NOMO-1 (cell line): ENCODE results near the gene ZNF44.
A peak's percentile ranks its signal among the peaks of the same experiment; 100 is the strongest.
"Not testable (repeated sequence)": the region's sequence is repeated elsewhere in the genome, so short reads cannot be mapped to it uniquely, and the experiment has no call there.

Source experiments
- DNase-seq, 2 experiments: peaks; one replicate each; lab custom pipeline; 2025; ENCODE audit not compliant: unreplicated experiment in 2 of 2; lab: John Stamatoyannopoulos, UW

ZNF44 gene

DNA sequence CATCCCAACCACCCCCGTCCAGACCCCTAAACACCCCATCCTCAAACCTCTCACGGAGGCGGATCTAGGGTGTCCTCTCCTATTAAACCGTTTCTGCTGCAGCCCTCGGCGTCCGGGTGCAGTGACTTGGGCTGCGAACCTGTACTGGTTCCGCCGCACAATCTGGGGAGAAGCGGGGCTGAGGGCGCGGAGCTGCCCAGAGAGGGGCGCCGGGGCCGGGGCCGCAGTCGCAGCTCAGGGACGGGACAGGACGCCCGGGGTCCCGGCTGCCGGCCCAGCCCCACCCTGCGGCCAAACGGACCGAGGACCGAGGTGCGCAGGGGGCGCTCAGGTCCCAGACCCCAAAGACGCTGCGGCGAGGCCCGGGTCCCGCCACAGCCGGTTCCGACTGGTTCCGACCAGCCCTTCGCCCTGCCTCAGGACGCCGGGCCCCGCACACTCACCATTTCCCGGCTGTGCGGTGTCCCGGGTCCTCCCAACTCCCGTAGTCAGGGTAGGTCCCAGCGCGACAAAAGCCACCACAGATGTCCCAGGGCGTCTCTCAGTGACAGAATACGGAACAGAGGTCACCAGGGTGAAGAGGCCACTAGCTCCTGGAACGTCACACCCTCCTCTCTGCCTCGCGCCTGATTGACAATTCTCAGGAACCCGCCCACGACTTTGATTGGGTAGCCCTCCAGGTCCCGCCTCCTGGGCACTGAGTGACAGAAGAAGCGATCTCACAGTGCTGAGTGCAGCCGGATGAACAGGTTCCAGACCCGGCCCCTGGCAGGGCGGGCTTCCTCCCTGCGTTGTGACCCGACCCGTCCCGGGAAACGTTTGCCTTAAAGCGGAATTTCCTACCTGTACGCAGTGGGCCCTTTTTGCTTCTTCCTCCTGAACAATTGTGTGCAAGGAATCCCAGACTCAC lies at the start of gene ZNF44:
TSS of gene ZNF44 (minus strand) at position 635 of the 910 bp plus-strand sequence. CDS start at position 446, 189 bp downstream.
- DNase-seq: peak; percentile 88 to 89

- no peak for DNase-seq
Observed at GRCh38 chr19:12333162-12334159, 38.8 kb upstream of the ZNF44 start, which contains the start of gene ZNF563. Gene ZNF563, minus strand, starts transcription at chr19:12333633. Its CDS starts 151 bp downstream, at chr19:12333482.

GRCh38 chr19:12331211-12331941 lies 36.7 kb upstream of the ZNF44 start:
- DNase-seq: no peak

DNA sequence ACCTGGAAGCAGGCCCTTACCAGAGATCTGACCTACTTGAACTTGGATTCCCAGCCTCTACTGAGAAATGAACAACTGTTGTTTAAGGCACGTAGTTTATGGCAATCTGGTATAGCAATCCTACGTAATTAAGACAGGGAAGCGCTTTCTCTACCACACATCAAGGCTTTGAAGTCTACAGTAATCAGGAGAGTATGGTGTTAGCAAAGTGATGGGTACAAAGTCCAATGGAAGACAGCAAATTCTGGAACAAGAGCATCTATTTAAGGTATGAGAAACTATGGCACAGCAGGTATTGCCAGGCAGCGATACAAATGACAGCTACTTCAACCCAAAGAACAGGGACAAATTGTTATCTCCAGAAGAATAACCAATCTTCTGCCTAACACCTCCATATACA lies 35.7 kb upstream of the ZNF44 start:
- no peak for DNase-seq

GRCh38 chr19:12325690-12326089 lies 31.0 kb upstream of the ZNF44 start:
- DNase-seq: no peak

- no peak for DNase-seq
Observed at GRCh38 chr19:12318782-12319413, 24.2 kb upstream of the ZNF44 start.

- DNase-seq: no peak
Observed at GRCh38 chr19:12314553-12314952, 19.9 kb upstream of the ZNF44 start.

DNA sequence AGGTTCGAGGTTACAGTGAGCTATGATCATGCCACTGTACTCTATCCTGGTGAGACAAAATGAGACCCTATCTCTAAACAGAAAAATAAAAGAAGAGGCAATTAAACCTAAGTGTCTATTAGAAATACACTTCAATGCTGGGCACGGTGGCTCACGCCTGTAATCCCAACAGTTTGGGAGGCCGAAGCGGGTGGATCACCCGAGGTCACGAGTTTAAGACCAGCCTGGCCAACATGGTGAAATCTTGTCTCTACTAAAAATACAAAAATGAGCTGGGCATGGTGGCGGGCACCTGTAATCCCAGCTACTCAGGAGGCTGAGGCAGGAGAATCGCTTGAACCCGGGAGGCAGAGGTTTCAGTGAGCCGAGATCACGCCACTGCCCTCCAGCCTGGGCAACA lies 14.2 kb upstream of the ZNF44 start:
- DNase-seq: not testable (repeated sequence)

GRCh38 chr19:12295191-12295590 lies 508 bp upstream of the ZNF44 start:
- DNase-seq: no peak

DNA sequence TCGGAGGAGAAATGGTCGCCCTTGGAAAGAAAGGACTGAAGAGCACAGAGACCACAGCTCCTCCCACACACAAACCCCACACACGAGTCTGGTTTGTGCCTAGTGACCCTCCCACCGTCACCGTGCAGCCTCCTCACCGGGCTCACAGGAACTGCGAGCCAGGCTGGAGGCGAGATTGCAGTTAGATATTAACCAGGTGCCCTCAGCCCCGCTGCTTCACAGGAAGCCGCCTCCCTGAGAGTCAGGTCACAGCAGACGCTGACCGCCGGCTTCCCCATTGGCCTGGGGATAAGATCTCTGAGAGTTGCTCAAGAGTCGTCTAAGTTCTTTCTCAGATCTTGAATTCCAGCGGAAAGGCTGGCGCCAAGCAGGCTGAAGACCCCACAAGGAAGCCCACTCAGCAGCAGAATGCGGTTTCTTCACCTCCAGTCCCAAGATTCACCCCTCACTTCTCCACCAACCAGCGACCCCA lies 870 bp downstream of the ZNF44 start:
- peak; percentile 3 to 41 for DNase-seq

DNA sequence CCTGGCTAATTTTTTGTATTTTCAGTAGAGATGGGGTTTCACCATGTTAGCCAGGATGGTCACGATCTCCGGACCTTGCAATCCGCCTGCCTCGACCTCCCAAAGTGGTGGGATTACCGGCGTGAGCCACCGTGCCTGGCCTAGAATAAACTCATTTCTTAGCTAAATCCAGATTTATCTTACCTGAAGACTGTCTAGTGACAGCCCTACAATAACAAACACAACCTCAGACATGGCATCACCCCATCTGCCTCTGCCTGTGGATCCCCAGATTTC lies 5.0 kb downstream of the ZNF44 start:
- no peak for DNase-seq

DNA sequence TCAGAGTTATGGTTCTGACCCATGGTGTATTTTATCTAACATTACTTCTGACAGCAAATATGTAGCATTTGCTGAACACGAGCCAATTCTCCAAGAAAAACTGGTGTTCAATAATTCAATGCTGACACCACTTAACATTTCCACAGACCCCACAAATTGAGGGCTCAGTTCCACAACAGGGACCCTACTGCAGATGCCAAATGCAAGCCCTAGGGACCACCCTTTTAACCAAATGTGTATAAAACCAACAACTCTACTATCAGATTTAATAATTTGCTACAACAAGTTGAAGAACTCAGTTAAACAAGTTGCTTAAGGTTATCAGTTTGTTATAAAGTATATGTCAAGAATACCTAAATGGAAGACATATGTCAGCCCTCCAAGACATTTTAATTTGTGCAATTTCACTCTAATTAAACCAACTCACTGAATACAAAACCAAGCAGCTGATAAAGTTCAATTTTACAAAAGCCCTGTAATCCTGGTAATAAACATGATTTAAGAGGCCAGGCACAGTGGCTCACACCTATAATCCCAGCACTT lies 6.7 kb downstream of the ZNF44 start:
- DNase-seq: no peak

DNA sequence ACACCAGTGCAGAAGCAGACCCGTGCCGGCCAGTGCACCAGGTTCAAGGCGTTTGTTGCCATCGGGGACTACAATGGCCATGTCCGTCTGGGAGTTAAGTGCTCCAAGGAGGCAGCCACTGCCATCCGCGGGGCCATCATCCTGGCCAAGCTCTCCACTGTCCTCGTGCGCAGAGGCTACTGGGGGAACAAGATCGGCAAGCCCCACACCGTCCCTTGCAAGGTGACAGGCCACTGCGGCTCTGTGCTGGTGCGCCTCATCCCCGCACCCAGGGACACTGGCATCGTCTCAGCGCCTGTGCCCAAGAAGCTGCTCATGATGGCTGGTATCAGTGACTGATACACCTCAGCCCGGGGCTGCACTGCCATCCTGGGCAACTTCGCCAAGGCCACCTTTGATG lies 10.1 kb downstream of the ZNF44 start:
- no peak for DNase-seq

- no peak for DNase-seq
Observed at GRCh38 chr19:12284226-12284625, 10.5 kb downstream of the ZNF44 start.

GRCh38 chr19:12278713-12279112 lies 16.0 kb downstream of the ZNF44 start:
- DNase-seq: no peak

DNA sequence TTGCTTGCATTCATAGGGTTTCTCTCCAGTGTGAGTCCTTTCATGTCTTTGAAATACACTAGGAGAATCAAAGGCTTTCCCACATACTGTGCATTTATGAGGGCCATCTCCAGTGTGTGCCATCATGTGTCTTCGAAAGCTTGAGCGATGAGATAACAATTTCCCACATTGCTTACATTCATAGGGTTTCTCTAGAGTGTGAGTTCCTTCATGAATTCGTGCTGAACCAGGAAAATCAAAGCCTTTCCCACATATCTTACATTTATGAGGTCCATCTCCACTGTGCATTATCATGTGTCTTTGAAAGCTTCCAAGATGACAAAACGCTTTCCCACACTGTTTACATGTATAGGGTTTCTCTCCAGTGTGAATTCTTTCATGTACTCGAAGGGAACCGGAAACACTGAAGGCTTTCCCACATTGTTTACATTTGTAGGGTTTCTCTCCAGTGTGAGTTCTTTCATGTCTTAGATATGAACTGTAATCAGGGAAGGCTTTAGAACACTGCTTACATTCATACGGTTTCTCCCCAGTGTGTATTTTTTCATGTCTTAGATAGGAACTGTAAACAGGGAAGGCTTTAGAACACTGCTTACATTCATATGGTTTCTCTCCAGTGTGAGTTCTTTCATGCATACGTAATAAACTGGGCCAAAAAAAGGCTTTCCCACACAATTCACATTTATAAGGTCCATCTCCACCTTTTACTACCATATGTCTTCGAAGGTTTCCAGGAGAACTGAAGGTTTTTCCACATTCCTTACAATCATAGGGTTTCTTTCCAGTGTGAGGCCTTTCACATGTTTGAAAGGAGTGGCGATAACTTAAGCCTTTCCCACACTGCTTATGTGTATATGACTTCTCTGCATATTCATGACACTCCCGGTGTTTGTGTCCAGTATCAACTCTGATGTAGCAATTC lies 21.4 kb downstream of the ZNF44 start:
- no peak for DNase-seq

DNA sequence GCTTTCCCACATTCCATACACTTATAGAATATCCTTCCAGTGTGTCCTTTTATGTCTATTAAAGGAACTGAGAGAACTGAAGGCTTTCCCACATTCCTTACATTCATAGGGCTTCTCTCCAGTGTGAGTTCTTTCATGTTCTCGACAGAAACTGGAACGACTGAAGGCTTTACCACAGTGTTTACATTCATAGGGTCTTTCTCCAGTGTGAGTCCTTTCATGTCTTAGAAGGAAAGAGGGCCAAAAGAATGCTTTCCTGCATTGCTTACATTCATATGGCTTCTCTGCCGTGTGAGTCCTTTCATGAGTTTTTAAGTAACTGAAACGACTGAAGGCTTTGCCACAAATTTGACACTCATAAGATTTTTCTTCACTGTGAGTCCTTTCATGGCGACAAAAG lies 22.3 kb downstream of the ZNF44 start:
- no peak for DNase-seq

DNA sequence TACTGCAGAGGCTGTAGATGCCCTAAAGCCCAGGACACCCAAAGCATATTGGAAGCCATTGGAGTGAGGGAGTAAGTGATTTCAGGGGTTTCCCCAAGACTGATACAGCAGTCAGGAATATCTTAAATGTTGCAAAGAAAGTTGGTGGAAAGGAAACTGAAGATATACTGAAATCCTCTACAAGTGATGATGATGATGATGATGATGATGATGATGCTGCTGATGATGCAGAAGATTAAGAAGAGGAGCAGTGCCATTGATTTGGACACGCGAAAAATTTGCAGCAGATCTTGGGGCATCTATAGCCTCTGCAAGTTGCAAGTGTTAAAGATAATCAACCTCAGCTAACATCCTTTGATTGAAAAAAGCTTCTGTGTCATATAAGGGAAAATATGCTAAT lies 23.8 kb downstream of the ZNF44 start:
- no peak for DNase-seq
